H1 (cell line): Measurements from ENCODE around the gene RAB11A. TPM values are rescaled to one million over a fixed set of nuclear protein-coding genes. Genes with fewer than 3 reads are reported as not detected.

Source experiments
- CTCF ChIA-PET: fragments of 300-600 bp; sonication (Branson Sonifier 250); formaldehyde crosslinking; loops from one replicate; lab custom pipeline; 2021; ENCODE audit not compliant: partially characterized antibody; lab: Charles Lee
- POLR2A ChIA-PET: fragments of 300-600 bp; sonication (Branson Sonifier 250); formaldehyde crosslinking; loops from one replicate; lab custom pipeline; 2021; ENCODE audit warnings: inconsistent platforms; ENCODE audit not compliant: partially characterized antibody; lab: Charles Lee
- DNase-seq, 2 experiments: peaks; one replicate each; pipeline versions ENCODE4 v3.0.0 to v3.0.0-alpha.2; 2010 to 2022; ENCODE audit warnings: low spot score in 2 of 2, low read depth in 1 of 2, mixed read lengths in 1 of 2
- FAIRE-seq: peaks from 2 replicates; lab custom pipeline; 2011; peaks lifted over from hg19 to GRCh38; lab: Jason Lieb, UNC
- H2AFZ ChIP-seq: 2 replicates; pipeline ENCODE4 v1.8.1; 2012; ENCODE audit warnings: low read length, inconsistent platforms
- H2AK5ac ChIP-seq: 2 replicates; pipeline ENCODE4 v1.6.1; 2013; ENCODE audit warnings: low read depth, low read length
- H2BK120ac ChIP-seq: replicated peaks from 2 replicates; pipeline ENCODE3; 2013; ENCODE audit warnings: low read depth, low read length, inconsistent platforms
- H2BK12ac ChIP-seq: 2 replicates; pipeline ENCODE4 v1.6.1; 2013; ENCODE audit warnings: low read depth, low read length
- H2BK15ac ChIP-seq: 2 replicates; pipeline ENCODE4 v1.6.1; 2013; ENCODE audit warnings: low read length
- H2BK20ac ChIP-seq: 2 replicates; pipeline ENCODE4 v1.6.1; 2013; ENCODE audit warnings: low read length
- H2BK5ac ChIP-seq: 2 replicates; pipeline ENCODE4 v1.6.1; 2013; ENCODE audit warnings: low read depth, low read length
- H3K14ac ChIP-seq: 2 replicates; pipeline ENCODE4 v1.6.1; 2013; ENCODE audit warnings: inconsistent platforms; ENCODE audit not compliant: insufficient read length
- H3K18ac ChIP-seq: 2 replicates; pipeline ENCODE4 v1.6.1; 2013; ENCODE audit warnings: low read length; ENCODE audit errors: extremely low read depth
- H3K23ac ChIP-seq: 2 replicates; pipeline ENCODE4 v1.6.1; 2013; ENCODE audit warnings: inconsistent platforms; ENCODE audit not compliant: insufficient read length
- H3K23me2 ChIP-seq: 2 replicates; pipeline ENCODE4 v1.6.1; 2013; ENCODE audit warnings: low read depth, low read length
- H3K27ac ChIP-seq: 2 replicates; pipeline ENCODE4 v1.6.1; 2011; ENCODE audit warnings: low read depth, low read length, inconsistent platforms
- H3K27me3 ChIP-seq, 4 experiments: replicated peaks in 1 of 4; 1 replicate in 1 of 4; 2 replicates in 3 of 4; pipeline versions ENCODE4 v1.6.1 to v1.8.1; 2011 to 2013; ENCODE audit warnings: low read length in 3 of 4, mild to moderate bottlenecking in 3 of 4, inconsistent platforms in 2 of 4, mixed read lengths in 2 of 4, moderate library complexity in 1 of 4; ENCODE audit not compliant: control insufficient read depth in 3 of 4, insufficient read depth in 3 of 4; ENCODE audit errors: extremely low read depth in 1 of 4
- H3K36me3 ChIP-seq, 4 experiments: 2 replicates each; pipeline versions ENCODE4 v1.6.1 to v1.8.1; 2011 to 2013; ENCODE audit warnings: mild to moderate bottlenecking in 4 of 4, low read length in 3 of 4, moderate library complexity in 2 of 4, control low read depth in 1 of 4, inconsistent platforms in 1 of 4; ENCODE audit not compliant: insufficient read depth in 4 of 4, control insufficient read depth in 2 of 4
- H3K4ac ChIP-seq: replicated peaks from 2 replicates; pipeline ENCODE3; 2013; ENCODE audit warnings: low read length, low read depth, mixed read lengths, inconsistent platforms; ENCODE audit not compliant: insufficient read length
- H3K4me1 ChIP-seq, 4 experiments: replicated peaks in 1 of 4; 1 replicate in 1 of 4; 2 replicates in 3 of 4; pipeline versions ENCODE4 v1.6.1 to v1.8.1; 2011 to 2013; ENCODE audit warnings: low read length in 3 of 4, inconsistent platforms in 2 of 4, mixed read lengths in 1 of 4; ENCODE audit not compliant: insufficient read depth in 4 of 4, control insufficient read depth in 3 of 4
- H3K4me2 ChIP-seq, 2 experiments: 2 replicates each; pipeline versions ENCODE4 v1.6.1 to v1.8.1; 2011 to 2013; ENCODE audit warnings: low read depth in 2 of 2, low read length in 2 of 2, control low read depth in 1 of 2, inconsistent platforms in 1 of 2, mild to moderate bottlenecking in 1 of 2; ENCODE audit not compliant: insufficient read depth in 1 of 2
- H3K4me3 ChIP-seq, 4 experiments: fragments of 200-600, 300-600 bp in 1 of 4; sonication (generic), shearing (Covaris generic), sonication (Bioruptor Twin) in 1 of 4; 2 replicates each; pipeline versions ENCODE4 v1.5.1 to v1.8.1; 2011 to 2016; ENCODE audit warnings: low read length in 4 of 4, low read depth in 3 of 4, control low read depth in 2 of 4, inconsistent platforms in 2 of 4, mild to moderate bottlenecking in 2 of 4, mixed read lengths in 1 of 4, moderate library complexity in 1 of 4; ENCODE audit not compliant: insufficient read depth in 2 of 4; ENCODE audit errors: extremely low read depth in 1 of 4
- H3K56ac ChIP-seq: replicated peaks from 2 replicates; pipeline ENCODE3; 2013; ENCODE audit warnings: low read depth, mild to moderate bottlenecking, mixed read lengths, low read length, inconsistent platforms; ENCODE audit not compliant: insufficient read length
- H3K79me1 ChIP-seq: 2 replicates; pipeline ENCODE4 v1.6.1; 2013; ENCODE audit warnings: low read depth, low read length, control low read depth
- H3K79me2 ChIP-seq, 2 experiments: 2 replicates each; pipeline versions ENCODE4 v1.6.1 to v1.8.1; 2012 to 2013; ENCODE audit warnings: low read length in 2 of 2, mild to moderate bottlenecking in 2 of 2, inconsistent platforms in 1 of 2; ENCODE audit not compliant: insufficient read depth in 2 of 2, control insufficient read depth in 1 of 2
- H3K9ac ChIP-seq, 4 experiments: replicated peaks in 1 of 4; 1 replicate in 1 of 4; 2 replicates in 3 of 4; pipeline versions ENCODE4 v1.6.1 to v1.8.1; 2011 to 2013; ENCODE audit warnings: low read depth in 3 of 4, low read length in 3 of 4, control low read depth in 2 of 4, mild to moderate bottlenecking in 2 of 4, moderate library complexity in 2 of 4, inconsistent platforms in 1 of 4; ENCODE audit errors: extremely low read depth in 1 of 4
- H3K9me3 ChIP-seq, 2 experiments: 2 replicates each; pipeline versions ENCODE4 v1.6.1 to v1.8.1; 2012 to 2013; ENCODE audit warnings: mild to moderate bottlenecking in 2 of 2, moderate library complexity in 2 of 2, control low read depth in 1 of 2, inconsistent platforms in 1 of 2, low read depth in 1 of 2, low read length in 1 of 2, mixed read lengths in 1 of 2; ENCODE audit not compliant: insufficient read depth in 2 of 2
- H4K20me1 ChIP-seq, 2 experiments: replicated peaks in 1 of 2; 2 replicates each; pipeline versions ENCODE3 to v1.8.1; 2011 to 2013; ENCODE audit warnings: inconsistent platforms in 2 of 2, low read length in 2 of 2, mild to moderate bottlenecking in 1 of 2; ENCODE audit not compliant: insufficient read depth in 2 of 2, control insufficient read depth in 1 of 2
- H4K5ac ChIP-seq: 2 replicates; pipeline ENCODE4 v1.6.1; 2013; ENCODE audit warnings: low read length, low read depth, mixed read lengths, inconsistent platforms; ENCODE audit not compliant: insufficient read length
- H4K8ac ChIP-seq: 2 replicates; pipeline ENCODE4 v1.8.0; 2013; ENCODE audit warnings: mild to moderate bottlenecking, moderate library complexity, low read length, inconsistent platforms; ENCODE audit not compliant: insufficient read depth; ENCODE audit errors: extremely low read depth
- H4K91ac ChIP-seq: replicated peaks from 2 replicates; pipeline ENCODE3; 2013; ENCODE audit warnings: low read length, mixed read lengths, inconsistent platforms; ENCODE audit not compliant: insufficient read length
- BACH1 ChIP-seq: IDR thresholded peaks from 2 replicates; pipeline ENCODE4 v1.6.1; 2012; ENCODE audit warnings: low read length, improper control_type of control experiment
- BCL11A ChIP-seq, 2 experiments: IDR thresholded peaks; one replicate each; pipeline ENCODE4 v1.6.1; 2011; ENCODE audit warnings: low read depth in 2 of 2, low read length in 2 of 2, mild to moderate bottlenecking in 2 of 2
- CEBPB ChIP-seq: IDR thresholded peaks from 2 replicates; pipeline ENCODE4 v1.6.1; 2012; ENCODE audit warnings: low read depth, low read length
- CHD1 ChIP-seq: IDR thresholded peaks from 2 replicates; pipeline ENCODE4 v1.6.1; 2012; ENCODE audit warnings: low read depth, low read length, improper control_type of control experiment
- CREB1 ChIP-seq: IDR thresholded peaks from 2 replicates; pipeline ENCODE4 v1.6.1; 2012; ENCODE audit warnings: inconsistent platforms
- EP300 ChIP-seq, 2 experiments: IDR thresholded peaks; 1 replicate in 1 of 2; 2 replicates in 1 of 2; pipeline ENCODE4 v1.6.1; 2011 to 2012; ENCODE audit warnings: low read depth in 2 of 2, low read length in 2 of 2, mild to moderate bottlenecking in 2 of 2, borderline replicate concordance in 1 of 2, inconsistent platforms in 1 of 2, moderate library complexity in 1 of 2
- EZH2 ChIP-seq: fragments of 200-600 bp; sonication (generic); IDR thresholded peaks from 2 replicates; pipeline ENCODE4 v1.7.1; 2012; ENCODE audit warnings: low read depth, mild to moderate bottlenecking, moderate library complexity, low read length, inconsistent platforms; ENCODE audit not compliant: severe bottlenecking
- MAFK ChIP-seq: IDR thresholded peaks from 2 replicates; pipeline ENCODE4 v1.6.1; 2012; ENCODE audit warnings: low read depth, mild to moderate bottlenecking, improper control_type of control experiment, low read length
- RNF2 ChIP-seq: fragments of 200-900, 300-1000 bp; sonication (generic); IDR thresholded peaks from 2 replicates; pipeline ENCODE4 v1.7.1; 2016; ENCODE audit warnings: borderline replicate concordance, low read depth, mild to moderate bottlenecking, antibody characterized with exemption, low read length; ENCODE audit not compliant: poor library complexity, severe bottlenecking; ENCODE audit errors: missing control alignments
- SIX5 ChIP-seq: IDR thresholded peaks from 2 replicates; pipeline ENCODE4 v1.6.1; 2011; ENCODE audit warnings: mild to moderate bottlenecking, low read depth, low read length
- SP1 ChIP-seq: IDR thresholded peaks from 2 replicates; pipeline ENCODE4 v1.6.1; 2011; ENCODE audit warnings: low read depth, low read length
- ZNF274 ChIP-seq: IDR thresholded peaks from 2 replicates; pipeline ENCODE4 v1.7.0; 2012; ENCODE audit warnings: low read length, borderline replicate concordance; ENCODE audit errors: extremely low read depth
- WGBS, 2 experiments: shearing (Covaris generic) in 1 of 2; methylation state at CpG; one replicate each; pipeline versions ENCODE4 v1.1.6 to v1.1.7; 2013 to 2015; ENCODE audit warnings: low lambda C conversion rate in 2 of 2, mixed read lengths in 2 of 2, inconsistent platforms in 1 of 2, low coverage in 1 of 2, missing lambda C conversion rate in 1 of 2; ENCODE audit not compliant: insufficient replicate concordance in 2 of 2, insufficient coverage in 1 of 2, insufficient read length in 1 of 2; ENCODE audit errors: extremely low coverage in 1 of 2, missing lambda C conversion rate in 1 of 2; 5-methylcytosine and 5-hydroxymethylcytosine counted together
- polyA plus RNA-seq, 7 experiments: library from polyadenylated mRNA; depleted of rRNA in 3 of 7; stranded (reverse) in 5 of 7; unstranded in 2 of 7; fragments of >200 nt in 5 of 7; fragments of 200-250 nt in 2 of 7; gene quantifications; 1 replicate in 5 of 7; 2 replicates in 1 of 7; 4 replicates in 1 of 7; pipeline versions ENCODE4 v1.2.1 to v1.2.3, GENCODE V29; 2011 to 2013; ENCODE audit warnings: missing spikeins in 2 of 7, mixed read lengths in 2 of 7
- total RNA-seq: library from RNA; stranded (reverse); fragmentation: NEBNext Ultra II Directional; extraction: Animal tissue kit (Norgen Biotek cat#: 25700); gene quantifications from 2 replicates; pipeline ENCODE4 v1.2.1, GENCODE V29; 2021
- TF ChIP-seq, protein P1 (sequence below): IDR thresholded peaks from 2 replicates; pipeline ENCODE4 v1.6.1; 2011; ENCODE audit warnings: low read length, improper control_type of control experiment

Gene RAB11A
- total and polyA plus RNA-seq, 2 of the 8 experiments (the other 6 are each of a cell fraction or from before 2014, with no cell fraction given), result 211 to 254 TPM

DNA sequence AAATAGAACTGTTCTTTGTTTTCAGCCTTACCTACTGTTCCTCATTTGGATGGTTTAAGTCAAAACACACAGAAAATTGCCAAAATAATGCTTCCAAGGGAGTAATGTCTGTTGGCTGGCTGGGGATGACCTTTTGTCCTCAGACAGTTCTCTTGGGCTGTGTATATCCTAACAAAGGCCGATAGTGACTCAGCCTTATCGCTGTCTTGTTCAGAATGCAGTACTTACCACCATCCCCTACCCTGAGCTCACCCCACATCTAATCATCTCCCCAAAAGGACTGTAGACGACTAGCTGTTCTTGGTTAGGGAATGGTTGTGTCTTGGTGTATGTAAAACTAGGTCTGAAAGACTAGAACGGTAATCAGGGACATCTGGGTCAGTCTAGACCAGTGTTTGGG lies 35.0 kb downstream of the RAB11A start:
- 99% methylated on average over 4 of the region's 4 CpGs; no CpG with 5 or more reads in 1 of the 2 experiments for WGBS, 2 experiments
- H3K4me3 ChIP-seq, result no peak overlapping the region
- no peak overlapping the region for H3K4ac ChIP-seq
- peaks cover 2% of the 10 kb centered on the region; the same call in 1 of the 2 replicates for H3K79me1 ChIP-seq
- H2AK5ac ChIP-seq, result no peak overlapping the region
- no peak overlapping the region for H3K23ac ChIP-seq
- H3K27ac ChIP-seq, result no peak overlapping the region
- H3K9ac ChIP-seq, result no peak overlapping the region
- H2BK5ac ChIP-seq, result no peak overlapping the region
- no peaks in the 10 kb centered on the region for H3K79me2 ChIP-seq
- H2AFZ ChIP-seq, result no peak overlapping the region
- no peaks in the 10 kb centered on the region for H3K9me3 ChIP-seq
- no peaks in the 10 kb centered on the region for H4K20me1 ChIP-seq
- DNase-seq (peak in 1 of 2 experiments; percentile 24), FAIRE-seq (no peak)
- no peaks in the 10 kb centered on the region for H3K23me2 ChIP-seq
- no peaks in the 10 kb centered on the region for H3K27me3 ChIP-seq
- ChIA-PET CTCF (interaction anchor here (0.8 to 7.3 kb wide), 4 partner anchors 11 to 47 kb away, joined by 3 to 46 read pairs (median 5); no protein-coding TSS in a partner anchor), POLR2A (interaction anchor here (0.6 to 2.0 kb wide), 2 partner anchors 9 to 249 kb away, joined by 3 to 5 read pairs; no protein-coding TSS in a partner anchor)
- H3K4me2 ChIP-seq, result no peak overlapping the region
- H3K4me1 ChIP-seq, result peaks cover 0 to 5% (median 1%) of the 10 kb centered on the region in 4 experiments; a peak in 4 of 7 replicates
- H4K8ac ChIP-seq, result no peak overlapping the region
- H3K14ac ChIP-seq, result no peak overlapping the region
- H2BK120ac ChIP-seq, result no peak overlapping the region
- H2BK15ac ChIP-seq, result no peak overlapping the region
- no peak overlapping the region for H4K91ac ChIP-seq
- no peak overlapping the region for H2BK20ac ChIP-seq
- H2BK12ac ChIP-seq, result no peak overlapping the region
- peaks cover 2 to 30% (median 17%) of the 10 kb centered on the region in 4 experiments for H3K36me3 ChIP-seq
- no peak overlapping the region for H3K18ac ChIP-seq
- H4K5ac ChIP-seq, result no peak overlapping the region
- H3K56ac ChIP-seq, result no peak overlapping the region
- no peak for TF ChIP-seq BCL11A (IDR thresholded peaks at IDR 0.05; ENCODE audit: low read depth in 2 of 2, low read length in 2 of 2)
- no peak for TF ChIP-seq EP300 (IDR thresholded peaks at IDR 0.05; ENCODE audit: borderline replicate concordance in 1 of 2, low read depth in 2 of 2, low read length in 2 of 2)
- TF ChIP-seq CEBPB, result no peak
- TF ChIP-seq EZH2, result no peak
- TF ChIP-seq ZNF274, result no peak
- no peak for TF ChIP-seq BACH1
- TF ChIP-seq MAFK, result no peak
- TF ChIP-seq, protein P1, sequence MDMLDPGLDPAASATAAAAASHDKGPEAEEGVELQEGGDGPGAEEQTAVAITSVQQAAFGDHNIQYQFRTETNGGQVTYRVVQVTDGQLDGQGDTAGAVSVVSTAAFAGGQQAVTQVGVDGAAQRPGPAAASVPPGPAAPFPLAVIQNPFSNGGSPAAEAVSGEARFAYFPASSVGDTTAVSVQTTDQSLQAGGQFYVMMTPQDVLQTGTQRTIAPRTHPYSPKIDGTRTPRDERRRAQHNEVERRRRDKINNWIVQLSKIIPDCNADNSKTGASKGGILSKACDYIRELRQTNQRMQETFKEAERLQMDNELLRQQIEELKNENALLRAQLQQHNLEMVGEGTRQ, result no peak
- no peak for TF ChIP-seq SP1
- TF ChIP-seq CHD1, result no peak
- TF ChIP-seq SIX5, result no peak
- TF ChIP-seq CREB1, result no peak
- TF ChIP-seq RNF2, result no peak
